Activated naive CD4-positive, alpha-beta T cell treated with anti-CD3 and anti-CD28 coated beads for 36 hours (primary cell): Measurements from ENCODE around the gene EVL. TPM values are rescaled to one million over a fixed set of nuclear protein-coding genes. Genes with fewer than 3 reads are reported as not detected.

ENCODE experiments used
- CTCF ChIA-PET: fragments of 350-600 bp; sonication (Branson Sonifier 250); formaldehyde crosslinking; loops from one replicate; lab custom pipeline; 2021; ENCODE audit warnings: antibody characterized with exemption; lab: Charles Lee
- DNase-seq: peaks from one replicate; pipeline ENCODE4 v3.0.0-alpha.2; 2020
- H3K27ac Mint-ChIP-seq: one replicate; pipeline ENCODE4 v1.8.0; 2021; ENCODE audit warnings: mild to moderate bottlenecking, mixed read lengths
- H3K27me3 Mint-ChIP-seq: one replicate; pipeline ENCODE4 v1.8.0; 2021; ENCODE audit warnings: low read depth, mixed read lengths
- H3K36me3 Mint-ChIP-seq: one replicate; pipeline ENCODE4 v1.8.0; 2021; ENCODE audit warnings: low read depth, mixed read lengths
- H3K4me1 Mint-ChIP-seq: one replicate; pipeline ENCODE4 v1.8.0; 2021; ENCODE audit warnings: low read depth, mixed read lengths
- H3K4me3 Mint-ChIP-seq: one replicate; pipeline ENCODE4 v1.8.0; 2021; ENCODE audit warnings: mild to moderate bottlenecking, moderate library complexity, mixed read lengths
- H3K9me3 Mint-ChIP-seq: one replicate; pipeline ENCODE4 v1.8.0; 2021; ENCODE audit warnings: mixed read lengths
- intact Hi-C: fragments of 100-400 bp; cut with micrococcal nuclease; formaldehyde crosslinking; loops from one replicate; pipeline ENCODE4 v1.15.1; 2023
- total RNA-seq, 2 experiments: library from RNA; stranded (reverse); gene quantifications; one replicate each; pipeline ENCODE4 v1.2.3, GENCODE V29; 2021

Gene EVL
- total RNA-seq, 2 experiments from 2014 or later: 173 to 175 TPM

DNA sequence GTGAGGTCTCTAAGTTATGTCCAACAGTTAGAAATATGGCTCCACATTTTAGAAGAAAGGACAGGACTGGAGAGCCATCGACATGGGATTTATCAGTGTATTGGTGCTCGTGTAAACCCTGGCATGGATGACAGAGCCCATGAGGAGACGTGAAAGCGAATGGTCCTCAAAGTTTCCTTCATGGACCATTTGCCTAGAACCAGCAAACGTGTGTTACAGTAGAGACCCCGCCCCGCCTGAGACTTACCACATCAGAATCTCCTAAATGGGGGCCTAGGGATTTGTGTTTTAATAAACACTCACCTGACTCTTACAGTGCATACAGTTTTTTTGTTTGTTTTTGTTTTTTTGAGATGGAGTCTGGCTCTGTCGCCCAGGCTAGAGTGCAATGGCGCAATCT lies 12.2 kb downstream of the EVL start:
- CTCF ChIA-PET: interaction anchor here (1.0 to 34.6 kb wide), 5 partner anchors 11 to 115 kb away, joined by 3 to 932 read pairs (median 6); partner anchors contain the start of gene EVL
- H3K4me1 Mint-ChIP-seq: peaks cover 90% of the 10 kb centered on the region
- intact Hi-C loops: loop anchor here (10.0 kb wide), 2 partner anchors 593 to 1903 kb away; partner anchors contain the start of genes CCNK and SETD3

DNA sequence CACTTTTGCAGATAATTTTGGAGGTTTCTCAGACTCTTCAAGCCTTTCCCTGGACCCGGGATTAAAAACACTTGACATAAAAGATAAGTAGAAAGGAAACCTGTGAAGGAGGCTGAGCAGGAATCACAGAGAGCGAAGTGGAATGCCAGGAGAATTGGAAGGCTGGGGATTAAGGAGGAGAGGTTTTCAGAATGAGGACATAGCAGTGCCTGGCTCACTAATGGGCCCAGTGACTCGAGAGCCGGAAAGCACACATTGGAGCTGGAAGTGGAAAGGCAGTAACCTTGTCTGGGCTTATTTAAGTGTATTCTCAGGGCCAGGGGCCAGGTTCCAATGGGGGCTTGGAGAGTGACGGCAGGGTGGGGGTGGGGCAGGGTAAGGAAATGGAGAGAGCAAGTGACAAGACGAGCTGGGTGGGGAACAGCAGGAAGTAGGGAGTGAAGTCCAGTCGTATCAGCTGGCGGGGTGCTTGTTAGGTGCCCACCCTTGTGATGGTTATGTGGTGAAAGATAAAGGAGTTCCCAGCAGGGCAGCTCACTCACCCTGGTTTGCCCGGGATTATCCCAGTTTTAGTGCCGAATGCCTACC lies 13.1 kb downstream of the EVL start:
- peaks cover 20% of the 10 kb centered on the region for H3K36me3 Mint-ChIP-seq
- H3K4me3 Mint-ChIP-seq: peak overlapping the region; percentile 74
- H3K27me3 Mint-ChIP-seq: no peaks in the 10 kb centered on the region
- peak overlapping the region; percentile 96 for H3K27ac Mint-ChIP-seq
- CTCF ChIA-PET: interaction anchor here (0.8 to 34.6 kb wide), 5 partner anchors 8 to 115 kb away, joined by 3 to 932 read pairs (median 5); partner anchors contain the start of gene EVL
- H3K9me3 Mint-ChIP-seq: no peaks in the 10 kb centered on the region
- H3K4me1 Mint-ChIP-seq: peaks cover 92% of the 10 kb centered on the region
- intact Hi-C loops: loop anchor here (10.0 kb wide), 2 partner anchors 594 to 1904 kb away; partner anchors contain the start of genes CCNK and SETD3
- DNase-seq: no peak

More for the DNA sequence above, 12.2 kb downstream of the EVL start:
- Mint-ChIP-seq H3K36me3 (peaks cover 25% of the 10 kb centered on the region), H3K9me3 (no peaks in the 10 kb centered on the region), H3K27me3 (no peaks in the 10 kb centered on the region), H3K27ac (peak overlapping the region; percentile 96), H3K4me3 (peak overlapping the region; percentile 19)
- DNase-seq: no peak

DNA sequence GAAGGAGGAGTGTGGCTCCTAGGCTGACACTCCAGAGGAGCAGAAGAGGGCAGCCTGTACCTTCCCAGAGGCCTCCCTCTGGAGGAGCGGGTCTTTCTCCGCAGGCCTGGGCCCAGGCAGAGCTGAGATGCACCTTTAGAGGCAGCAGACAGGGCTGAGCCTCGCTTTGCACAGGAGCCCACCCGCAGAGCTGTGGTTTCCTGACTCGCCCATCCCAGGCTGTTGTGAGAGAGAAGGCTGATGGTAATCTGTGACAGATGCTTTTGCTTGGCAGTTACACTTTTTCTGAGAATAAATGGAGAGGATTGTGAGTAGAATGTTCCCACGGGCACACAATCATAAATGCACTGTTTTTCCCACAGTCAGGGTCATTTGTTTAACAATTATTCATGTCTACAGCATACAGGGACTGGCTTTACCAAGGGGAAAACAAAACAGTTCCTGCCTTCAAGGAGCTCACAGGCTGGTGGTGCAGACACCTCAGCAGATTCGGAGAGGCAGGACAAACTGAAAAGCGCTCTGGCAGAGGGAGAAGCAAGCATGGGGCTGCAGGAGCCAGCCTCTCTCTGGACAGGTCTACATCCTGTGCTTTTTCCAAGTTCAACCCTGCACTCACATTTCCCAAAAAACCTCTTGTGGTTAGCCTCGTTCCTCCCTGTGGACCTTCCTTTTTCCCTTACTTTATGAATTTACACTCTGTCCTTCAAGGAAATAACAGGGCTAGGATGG lies 13.9 kb downstream of the EVL start:
- Mint-ChIP-seq H3K27ac (peak overlapping the region; percentile 96), H3K9me3 (no peaks in the 10 kb centered on the region), H3K4me1 (peaks cover 94% of the 10 kb centered on the region), H3K4me3 (peak overlapping the region; percentile 74), H3K36me3 (peaks cover 19% of the 10 kb centered on the region), H3K27me3 (no peaks in the 10 kb centered on the region)
- intact Hi-C loops: loop anchor here (1.0 to 10.0 kb wide), 4 partner anchors 11 to 1904 kb away; partner anchors contain the start of genes CCNK and SETD3
- DNase-seq: peak; percentile 78
- CTCF ChIA-PET: interaction anchor here (0.8 to 34.6 kb wide), 8 partner anchors 9 to 115 kb away, joined by 3 to 932 read pairs (median 6); partner anchors contain the start of gene EVL

DNA sequence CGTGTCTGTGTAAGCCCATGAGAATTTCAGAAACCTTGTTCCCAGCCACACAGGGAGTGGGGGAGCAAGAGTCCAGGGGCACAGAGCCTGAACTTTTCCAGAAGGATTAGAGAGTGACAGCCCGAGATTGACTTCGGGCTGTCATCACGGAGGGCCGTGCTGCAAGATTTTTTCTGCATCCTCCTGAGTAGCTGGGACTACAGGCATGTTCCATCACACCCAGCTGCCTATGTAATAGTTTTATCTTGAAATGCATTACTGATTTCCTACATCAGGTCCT lies 14.4 kb downstream of the EVL start:
- no peak for DNase-seq
- CTCF ChIA-PET: interaction anchor here (1.3 to 34.6 kb wide), 6 partner anchors 9 to 76 kb away, joined by 3 to 932 read pairs (median 10); partner anchors contain the start of gene EVL
- Mint-ChIP-seq H3K36me3 (peaks cover 19% of the 10 kb centered on the region), H3K4me3 (peak overlapping the region; percentile 74), H3K4me1 (peaks cover 94% of the 10 kb centered on the region), H3K27ac (peak overlapping the region; percentile 96), H3K27me3 (no peaks in the 10 kb centered on the region), H3K9me3 (no peaks in the 10 kb centered on the region)
- intact Hi-C loops: loop anchor here (1.0 to 10.0 kb wide), 5 partner anchors 11 to 1905 kb away; partner anchors contain the start of genes CCNK, SETD3 and YY1

DNA sequence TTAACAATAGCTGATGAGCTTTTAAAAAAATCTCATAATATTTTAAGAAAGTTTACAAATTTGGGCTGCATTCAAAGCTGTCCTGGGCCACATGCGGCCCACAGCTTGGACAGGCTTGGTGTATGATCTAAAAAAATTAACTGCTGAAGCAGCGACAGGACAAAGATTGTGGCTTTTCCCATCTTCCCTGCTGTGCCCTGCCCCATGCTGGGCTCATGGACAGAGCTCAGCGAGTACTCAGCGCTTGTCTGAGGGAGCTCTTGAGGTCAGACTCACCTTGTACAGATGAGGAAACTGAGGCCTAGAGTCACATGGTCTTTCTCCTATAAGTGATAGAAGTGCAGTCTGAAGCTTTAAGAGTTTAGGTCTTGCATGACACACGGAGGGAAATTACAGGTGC lies 15.0 kb downstream of the EVL start:
- intact Hi-C loops: loop anchor here (5.0 kb wide), 1 partner anchor 157 kb away; the partner anchor contains the start of gene YY1
- H3K9me3 Mint-ChIP-seq: no peaks in the 10 kb centered on the region
- peaks cover 21% of the 10 kb centered on the region for H3K36me3 Mint-ChIP-seq
- peak overlapping the region; percentile 74 for H3K4me3 Mint-ChIP-seq
- H3K27ac Mint-ChIP-seq: peak overlapping the region; percentile 96
- no peaks in the 10 kb centered on the region for H3K27me3 Mint-ChIP-seq
- H3K4me1 Mint-ChIP-seq: peaks cover 94% of the 10 kb centered on the region
- CTCF ChIA-PET: interaction anchor here (1.3 to 34.6 kb wide), 5 partner anchors 10 to 75 kb away, joined by 3 to 932 read pairs (median 12); partner anchors contain the start of gene EVL
- no peak for DNase-seq

DNA sequence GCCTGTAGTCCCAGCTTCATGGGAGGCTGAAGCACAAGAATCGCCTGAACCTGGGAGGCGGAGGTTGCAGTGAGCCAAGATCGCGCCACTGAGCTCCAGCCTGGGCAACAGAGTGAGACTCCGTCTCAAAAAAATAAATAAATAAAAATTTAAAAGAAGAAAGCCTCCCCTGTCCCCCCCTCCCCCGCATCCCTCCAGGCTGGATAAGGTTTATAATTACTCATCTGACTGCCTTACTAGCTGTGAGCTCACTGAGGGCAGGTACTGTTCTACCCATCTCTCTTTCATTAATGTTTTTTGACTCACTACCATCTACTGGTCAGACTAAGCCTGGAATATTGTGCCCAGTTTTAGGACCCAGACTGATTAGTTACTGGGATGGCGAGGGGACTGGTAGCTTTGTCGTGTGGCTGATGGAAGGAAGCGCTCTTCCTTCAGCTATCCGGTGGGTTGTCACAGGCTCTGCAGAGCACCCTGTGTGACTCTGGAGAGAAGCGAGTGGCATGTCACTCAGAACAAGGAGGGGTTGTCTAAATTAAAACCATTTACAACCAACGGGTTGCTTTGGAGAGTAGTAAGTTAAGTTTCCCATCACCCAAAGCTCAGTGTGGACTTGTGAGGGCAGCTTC lies 16.9 kb downstream of the EVL start:
- peak; percentile 72 for DNase-seq
- Mint-ChIP-seq H3K9me3 (no peaks in the 10 kb centered on the region), H3K36me3 (peaks cover 37% of the 10 kb centered on the region), H3K27ac (peak overlapping the region; percentile 93), H3K4me3 (peak overlapping the region; percentile 69), H3K4me1 (peaks cover 93% of the 10 kb centered on the region), H3K27me3 (no peaks in the 10 kb centered on the region)
- intact Hi-C loops: loop anchor here (1.0 to 5.0 kb wide), 2 partner anchors 9 to 155 kb away; partner anchors contain the start of gene YY1
- CTCF ChIA-PET: interaction anchor here (0.5 to 34.6 kb wide), 6 partner anchors 12 to 159 kb away, joined by 3 to 932 read pairs (median 4); partner anchors contain the start of gene EVL

DNA sequence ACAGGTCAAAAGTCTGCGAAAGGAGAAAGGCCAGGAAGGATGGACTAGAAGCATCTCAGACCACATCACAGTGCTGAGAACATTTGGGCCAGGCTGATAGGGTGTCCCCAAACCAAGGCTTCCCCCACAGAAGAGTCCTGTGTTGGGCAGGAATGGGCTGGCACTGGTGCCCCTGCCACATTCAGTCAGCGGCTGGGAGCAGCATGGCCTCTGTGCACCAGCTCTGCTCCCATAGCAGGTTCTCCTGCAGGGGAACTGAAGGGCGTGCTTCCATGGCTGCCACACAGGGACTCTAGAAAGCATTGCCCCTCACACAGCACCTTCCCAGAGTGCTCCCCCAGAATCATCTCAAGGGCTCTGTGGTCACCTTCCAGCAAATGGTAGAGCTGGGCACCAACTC lies 17.5 kb downstream of the EVL start:
- CTCF ChIA-PET: interaction anchor here (1.3 to 34.6 kb wide), 4 partner anchors 13 to 110 kb away, joined by 4 to 932 read pairs (median 84); partner anchors contain the start of gene EVL
- H3K4me3 Mint-ChIP-seq: peak overlapping the region; percentile 69
- H3K36me3 Mint-ChIP-seq: peaks cover 41% of the 10 kb centered on the region
- no peaks in the 10 kb centered on the region for H3K27me3 Mint-ChIP-seq
- H3K4me1 Mint-ChIP-seq: peaks cover 92% of the 10 kb centered on the region
- H3K27ac Mint-ChIP-seq: peak overlapping the region; percentile 93
- no peaks in the 10 kb centered on the region for H3K9me3 Mint-ChIP-seq
- intact Hi-C loops: loop anchor here (5.0 kb wide), 1 partner anchor 155 kb away; the partner anchor contains the start of gene YY1
- peak; percentile 22 for DNase-seq

DNA sequence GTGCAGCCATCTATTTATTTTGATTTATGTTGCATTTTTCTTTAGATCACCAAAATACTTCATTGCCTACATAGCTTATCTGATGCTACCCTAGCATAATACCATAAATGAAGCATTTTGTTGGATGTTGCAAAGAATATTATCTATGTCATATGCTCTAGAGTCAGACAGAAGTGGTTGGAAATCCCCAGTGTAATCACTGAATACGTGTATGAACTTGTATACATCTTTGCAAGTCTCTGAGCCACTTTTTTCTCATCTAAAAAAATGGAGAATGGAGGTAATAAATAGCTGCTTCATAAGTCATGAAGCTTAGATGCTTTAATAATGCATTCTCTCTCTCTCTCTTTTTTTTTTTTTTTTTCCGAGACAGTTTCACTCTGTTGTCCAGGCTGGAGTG lies 18.5 kb downstream of the EVL start:
- CTCF ChIA-PET: interaction anchor here (1.1 to 34.6 kb wide), 3 partner anchors 14 to 109 kb away, joined by 3 to 932 read pairs (median 164); partner anchors contain the start of gene EVL
- no peaks in the 10 kb centered on the region for H3K27me3 Mint-ChIP-seq
- peaks cover 93% of the 10 kb centered on the region for H3K4me1 Mint-ChIP-seq
- peak overlapping the region; percentile 93 for H3K27ac Mint-ChIP-seq
- H3K9me3 Mint-ChIP-seq: no peaks in the 10 kb centered on the region
- intact Hi-C loops: loop anchor here (5.0 kb wide), 1 partner anchor 154 kb away; the partner anchor contains the start of gene YY1
- peak overlapping the region; percentile 69 for H3K4me3 Mint-ChIP-seq
- no peak for DNase-seq
- H3K36me3 Mint-ChIP-seq: peaks cover 48% of the 10 kb centered on the region

DNA sequence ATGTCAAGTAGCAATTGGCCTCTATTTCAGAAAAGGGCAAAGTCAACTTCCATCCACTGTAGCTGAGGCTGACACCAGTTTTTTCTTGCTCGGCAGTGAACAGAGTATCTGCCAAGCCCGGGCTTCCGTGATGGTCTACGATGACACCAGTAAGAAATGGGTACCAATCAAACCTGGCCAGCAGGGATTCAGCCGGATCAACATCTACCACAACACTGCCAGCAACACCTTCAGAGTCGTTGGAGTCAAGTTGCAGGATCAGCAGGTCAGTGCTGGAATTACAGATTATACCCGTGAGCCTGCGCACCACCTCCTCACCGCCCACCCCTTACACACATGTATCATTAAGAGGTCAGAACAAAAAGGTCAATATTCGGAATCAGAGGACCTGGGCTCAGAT lies 19.4 kb downstream of the EVL start:
- CTCF ChIA-PET: interaction anchor here (1.1 to 34.6 kb wide), 3 partner anchors 14 to 108 kb away, joined by 3 to 932 read pairs (median 164); partner anchors contain the start of gene EVL
- Mint-ChIP-seq H3K9me3 (no peaks in the 10 kb centered on the region), H3K4me1 (peaks cover 93% of the 10 kb centered on the region), H3K4me3 (peak overlapping the region; percentile 41), H3K36me3 (peaks cover 48% of the 10 kb centered on the region), H3K27ac (peak overlapping the region; percentile 93), H3K27me3 (no peaks in the 10 kb centered on the region)
- peak; percentile 11 for DNase-seq
- intact Hi-C loops: loop anchor here (5.0 kb wide), 1 partner anchor 153 kb away; the partner anchor contains the start of gene YY1

DNA sequence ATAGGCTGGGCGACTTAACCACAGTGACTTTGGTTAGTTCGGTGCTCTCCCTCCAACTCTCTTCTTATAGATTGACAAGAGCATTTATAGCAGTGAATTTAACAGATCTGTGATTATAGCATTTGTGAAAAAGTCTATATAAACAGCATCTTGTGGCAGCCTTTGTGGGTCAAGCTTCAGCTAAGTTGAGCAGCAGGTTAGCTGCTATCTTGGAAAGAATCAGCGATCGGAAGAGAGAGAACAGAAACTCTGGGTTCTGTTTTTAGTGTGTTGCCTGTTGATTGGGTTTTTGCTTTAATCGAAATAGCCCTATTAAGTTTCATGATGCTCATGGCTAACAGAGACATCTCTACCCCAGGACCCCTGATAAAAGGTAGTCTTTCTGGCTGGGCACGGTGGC lies 20.2 kb downstream of the EVL start:
- no peaks in the 10 kb centered on the region for H3K9me3 Mint-ChIP-seq
- peak overlapping the region; percentile 93 for H3K27ac Mint-ChIP-seq
- peak; percentile 2 for DNase-seq
- H3K4me1 Mint-ChIP-seq: peaks cover 92% of the 10 kb centered on the region
- H3K36me3 Mint-ChIP-seq: peaks cover 48% of the 10 kb centered on the region
- intact Hi-C loops: no loop called here
- no peaks in the 10 kb centered on the region for H3K27me3 Mint-ChIP-seq
- H3K4me3 Mint-ChIP-seq: no peak overlapping the region
- CTCF ChIA-PET: interaction anchor here (0.5 to 34.6 kb wide), 3 partner anchors 15 to 24 kb away, joined by 4 to 932 read pairs (median 164); partner anchors contain the start of gene EVL

DNA sequence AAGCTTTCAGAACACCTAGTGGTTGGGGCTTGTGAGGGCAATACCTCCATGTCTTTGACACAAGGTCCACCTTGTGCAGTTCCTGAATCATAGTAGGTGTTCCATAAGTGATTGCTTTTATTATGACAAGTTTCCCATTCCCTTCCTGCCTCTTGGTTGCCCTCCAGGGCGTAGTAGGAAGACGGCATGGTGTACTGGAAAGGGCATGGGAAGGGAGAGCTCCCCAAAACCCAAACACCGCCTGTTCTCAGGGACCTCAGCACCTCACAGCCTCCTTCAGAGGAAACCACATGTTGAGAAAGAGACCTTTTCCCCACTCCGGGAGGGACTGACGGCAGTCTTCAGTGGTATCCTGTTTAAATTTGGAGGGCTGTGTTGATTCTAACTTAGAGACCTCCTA lies 21.1 kb downstream of the EVL start:
- CTCF ChIA-PET: interaction anchor here (9.4 to 34.6 kb wide), 2 partner anchors 14 to 16 kb away, joined by 164 to 932 read pairs; partner anchors contain the start of gene EVL
- peak overlapping the region; percentile 93 for H3K27ac Mint-ChIP-seq
- peak overlapping the region; percentile 22 for H3K4me3 Mint-ChIP-seq
- intact Hi-C loops: no loop called here
- no peaks in the 10 kb centered on the region for H3K9me3 Mint-ChIP-seq
- peak; percentile 10 for DNase-seq
- H3K27me3 Mint-ChIP-seq: no peaks in the 10 kb centered on the region
- H3K36me3 Mint-ChIP-seq: peaks cover 52% of the 10 kb centered on the region
- peaks cover 94% of the 10 kb centered on the region for H3K4me1 Mint-ChIP-seq
